ENCODE results near the gene MCC. TPM values are rescaled to one million over a fixed set of nuclear protein-coding genes. Genes with fewer than 3 reads are reported as not detected.

The MCC gene
- total RNA-seq, 2 experiments from 2014 or later = 4.0 to 4.1 TPM

DNA sequence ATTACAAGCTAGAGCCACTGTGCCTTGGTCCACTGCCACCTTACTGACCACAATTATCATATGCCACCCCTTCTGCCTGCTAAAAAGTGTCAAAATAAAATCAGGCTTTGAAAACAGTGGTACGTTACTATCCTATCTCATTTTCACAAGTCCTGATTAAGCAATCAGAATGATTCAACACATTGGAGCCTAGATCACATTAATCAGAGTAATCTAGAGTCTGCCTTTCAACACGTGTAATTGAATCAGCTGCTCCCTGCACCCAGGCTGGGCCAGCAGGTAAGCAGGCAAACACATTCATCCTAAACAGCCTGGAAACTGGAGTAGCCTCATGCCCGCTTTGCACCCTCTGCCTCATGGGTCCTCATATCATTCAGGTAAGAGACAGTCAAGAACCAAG is 325.5 kb downstream of the MCC start:
- Mint-ChIP-seq H3K27me3 (no peaks in the 10 kb centered on the region), H3K4me3 (no peak overlapping the region), H3K4me1 (ENCODE audit: low read depth) (peaks cover 8% of the 10 kb centered on the region), H3K9me3 (no peaks in the 10 kb centered on the region), H3K27ac (no peak overlapping the region), H3K36me3 (no peaks in the 10 kb centered on the region)
- ChIA-PET POLR2A (no interaction called here), CTCF (no interaction called here)
- intact Hi-C loops (cut with micrococcal nuclease) = no loop called here
- no peak for DNase-seq

DNA sequence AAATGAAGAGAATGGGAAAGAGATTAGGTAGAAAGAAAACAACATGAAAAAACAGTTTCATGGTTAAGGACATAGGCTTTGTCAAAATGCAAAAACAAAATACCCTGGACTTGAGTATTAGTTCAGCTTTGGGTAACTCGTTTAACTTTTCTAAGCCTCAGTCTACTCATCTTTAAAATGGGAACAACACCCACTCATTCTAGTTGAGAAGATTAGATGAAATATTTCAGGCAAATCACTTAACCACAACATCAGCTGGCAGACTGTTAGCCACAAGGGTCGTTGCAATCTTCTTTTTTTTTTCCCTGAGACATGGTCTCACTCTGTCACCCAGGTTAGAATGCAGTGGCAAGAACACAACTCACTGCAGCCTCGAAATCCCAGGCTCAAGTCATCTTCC is 326.0 kb downstream of the MCC start:
- no peak overlapping the region for H3K4me3 Mint-ChIP-seq
- H3K4me1 Mint-ChIP-seq (ENCODE audit: low read depth) = peaks cover 8% of the 10 kb centered on the region
- intact Hi-C loops (cut with micrococcal nuclease) = no loop called here
- H3K36me3 Mint-ChIP-seq = no peaks in the 10 kb centered on the region
- H3K9me3 Mint-ChIP-seq = no peaks in the 10 kb centered on the region
- no peaks in the 10 kb centered on the region for H3K27me3 Mint-ChIP-seq
- POLR2A ChIA-PET = no interaction called here
- H3K27ac Mint-ChIP-seq = no peak overlapping the region
- DNase-seq = no peak
- CTCF ChIA-PET = no interaction called here

- H3K27me3 Mint-ChIP-seq = no peaks in the 10 kb centered on the region
- H3K36me3 Mint-ChIP-seq = no peaks in the 10 kb centered on the region
- intact Hi-C loops (cut with micrococcal nuclease) = no loop called here
- ChIA-PET POLR2A (no interaction called here), CTCF (no interaction called here)
- H3K4me1 Mint-ChIP-seq (ENCODE audit: low read depth) = peaks cover 8% of the 10 kb centered on the region
- no peak overlapping the region for H3K27ac Mint-ChIP-seq
- H3K4me3 Mint-ChIP-seq = no peak overlapping the region
- no peaks in the 10 kb centered on the region for H3K9me3 Mint-ChIP-seq
- no peak for DNase-seq
Observed at GRCh38 chr5:113161806-113162205, 326.4 kb downstream of the MCC start.

DNA sequence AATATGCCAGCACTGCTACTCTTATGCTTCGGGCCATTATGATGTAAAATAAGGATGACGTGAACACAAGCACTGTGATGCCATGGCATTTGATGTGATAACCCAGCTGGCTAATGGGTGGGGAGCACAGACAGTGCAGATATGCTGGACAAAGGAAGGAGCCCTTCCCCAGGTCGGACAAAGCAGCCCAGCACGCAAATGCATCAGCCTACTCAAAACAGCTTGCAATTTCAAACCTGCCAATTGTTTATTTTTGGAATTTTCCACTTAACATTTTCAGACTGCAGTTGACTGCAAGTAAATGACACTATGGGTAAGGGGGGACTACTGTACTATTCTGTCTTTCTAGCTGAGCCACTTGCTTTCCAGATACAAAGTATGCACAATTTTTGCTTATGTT is 330.4 kb downstream of the MCC start:
- Mint-ChIP-seq H3K27ac (no peak overlapping the region), H3K36me3 (no peaks in the 10 kb centered on the region), H3K4me1 (ENCODE audit: low read depth) (peaks cover 5% of the 10 kb centered on the region), H3K4me3 (no peak overlapping the region), H3K27me3 (no peaks in the 10 kb centered on the region), H3K9me3 (no peaks in the 10 kb centered on the region)
- ChIA-PET POLR2A (no interaction called here), CTCF (no interaction called here)
- no peak for DNase-seq
- intact Hi-C loops (cut with micrococcal nuclease) = no loop called here

- H3K27ac Mint-ChIP-seq = no peak overlapping the region
- H3K9me3 Mint-ChIP-seq = no peaks in the 10 kb centered on the region
- no peak overlapping the region for H3K4me3 Mint-ChIP-seq
- H3K27me3 Mint-ChIP-seq = no peaks in the 10 kb centered on the region
- no peaks in the 10 kb centered on the region for H3K4me1 Mint-ChIP-seq (ENCODE audit: low read depth)
- CTCF ChIA-PET = no interaction called here
- no peak for DNase-seq
- intact Hi-C loops (cut with micrococcal nuclease) = no loop called here
- H3K36me3 Mint-ChIP-seq = no peaks in the 10 kb centered on the region
- POLR2A ChIA-PET = no interaction called here
Observed at GRCh38 chr5:113156271-113156877, 331.9 kb downstream of the MCC start.

DNA sequence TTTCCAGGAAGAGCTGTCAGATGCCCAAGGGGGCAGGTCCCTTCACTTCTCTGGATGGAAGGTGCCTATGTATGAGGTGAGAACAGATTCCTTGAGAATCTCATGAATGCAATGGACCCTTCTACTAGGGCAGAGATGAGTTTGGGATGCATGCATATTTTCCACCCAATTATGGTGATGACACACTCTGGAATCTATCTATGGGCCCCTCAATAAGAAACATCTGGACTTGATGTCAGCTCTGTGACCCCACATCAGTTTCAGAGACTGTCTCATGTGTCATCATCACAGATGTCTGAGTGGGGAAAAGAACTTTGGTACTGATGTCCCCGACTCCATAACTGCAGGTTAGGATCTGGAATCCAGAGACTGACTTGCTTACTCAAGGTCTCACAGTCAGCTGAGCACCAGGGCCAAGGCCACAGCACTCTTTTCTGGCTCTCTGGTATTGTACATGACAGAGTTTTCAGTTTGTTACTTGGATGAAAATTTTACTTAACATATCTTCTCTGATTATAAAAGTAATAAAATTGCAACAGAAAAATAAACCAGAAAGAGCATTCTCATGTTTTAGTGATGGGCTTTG is 334.6 kb downstream of the MCC start:
- Mint-ChIP-seq H3K9me3 (no peaks in the 10 kb centered on the region), H3K4me3 (no peak overlapping the region), H3K27ac (no peak overlapping the region), H3K4me1 (ENCODE audit: low read depth) (no peaks in the 10 kb centered on the region), H3K27me3 (no peaks in the 10 kb centered on the region), H3K36me3 (no peaks in the 10 kb centered on the region)
- intact Hi-C loops (cut with micrococcal nuclease) = no loop called here
- ChIA-PET CTCF (no interaction called here), POLR2A (no interaction called here)
- no peak for DNase-seq

DNA sequence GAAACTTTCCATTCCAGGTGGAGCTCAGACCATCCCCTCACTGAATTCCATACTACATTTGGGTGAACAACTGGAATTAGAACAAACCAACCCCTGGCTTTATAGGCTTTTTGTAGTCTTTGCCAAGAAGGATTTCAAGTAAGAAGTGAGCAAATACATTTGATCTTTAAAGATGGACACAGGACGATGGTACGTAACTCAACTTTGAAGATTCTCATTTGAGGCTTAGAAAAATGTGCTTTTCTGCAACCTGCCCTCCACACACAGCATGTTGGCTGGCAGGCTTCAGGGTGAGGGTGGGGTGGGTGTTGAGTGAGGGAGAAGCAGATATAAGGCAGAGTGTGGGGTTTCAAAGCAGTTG is 335.9 kb downstream of the MCC start:
- H3K4me1 Mint-ChIP-seq (ENCODE audit: low read depth) = no peaks in the 10 kb centered on the region
- no peaks in the 10 kb centered on the region for H3K36me3 Mint-ChIP-seq
- no peak for DNase-seq
- H3K9me3 Mint-ChIP-seq = no peaks in the 10 kb centered on the region
- intact Hi-C loops (cut with micrococcal nuclease) = no loop called here
- no peak overlapping the region for H3K27ac Mint-ChIP-seq
- ChIA-PET CTCF (no interaction called here), POLR2A (no interaction called here)
- no peaks in the 10 kb centered on the region for H3K27me3 Mint-ChIP-seq
- H3K4me3 Mint-ChIP-seq = no peak overlapping the region

DNA sequence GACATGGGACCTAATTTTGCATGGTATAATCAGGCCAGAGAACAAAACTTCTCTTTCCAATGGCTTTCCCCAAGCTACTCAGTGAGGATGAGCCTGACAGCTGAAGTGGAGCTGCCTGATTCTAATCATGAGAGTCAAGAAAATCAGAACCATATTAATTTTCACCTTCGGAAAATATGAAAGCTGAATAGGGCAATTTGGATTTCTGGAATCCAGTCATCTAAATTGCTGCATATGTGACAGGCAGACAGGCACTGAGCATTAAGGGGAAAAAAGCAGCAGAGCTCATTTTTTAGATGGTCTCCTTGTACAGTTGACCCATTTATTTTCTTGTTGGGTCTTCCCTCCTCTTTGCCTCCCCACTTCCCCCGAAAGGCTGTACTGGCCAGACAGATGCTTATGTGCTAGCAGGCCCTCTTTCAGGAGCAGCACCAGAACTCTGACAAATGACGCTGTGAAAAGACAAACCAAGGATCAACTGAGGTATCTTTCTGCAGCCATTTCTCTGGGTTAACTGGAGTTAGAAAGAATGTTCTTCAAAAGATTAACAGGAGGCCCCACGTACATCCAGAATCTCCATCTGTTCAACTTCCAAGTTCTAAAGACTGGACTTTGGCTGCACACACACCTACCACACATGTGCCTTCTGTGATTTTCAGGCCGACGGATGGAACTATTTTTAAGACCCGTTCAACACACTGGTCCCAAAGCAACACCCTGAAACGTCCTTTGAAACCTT is 336.4 kb downstream of the MCC start:
- no peak for DNase-seq
- POLR2A ChIA-PET = no interaction called here
- Mint-ChIP-seq H3K27me3 (no peaks in the 10 kb centered on the region), H3K4me3 (no peak overlapping the region), H3K9me3 (no peaks in the 10 kb centered on the region), H3K36me3 (no peaks in the 10 kb centered on the region), H3K27ac (no peak overlapping the region), H3K4me1 (ENCODE audit: low read depth) (no peaks in the 10 kb centered on the region)
- CTCF ChIA-PET = no interaction called here
- intact Hi-C loops (cut with micrococcal nuclease) = no loop called here

GRCh38 chr5:113150821-113151220 is 337.4 kb downstream of the MCC start:
- intact Hi-C loops (cut with micrococcal nuclease) = no loop called here
- H3K27ac Mint-ChIP-seq = no peak overlapping the region
- no peaks in the 10 kb centered on the region for H3K4me1 Mint-ChIP-seq (ENCODE audit: low read depth)
- H3K27me3 Mint-ChIP-seq = no peaks in the 10 kb centered on the region
- no peaks in the 10 kb centered on the region for H3K9me3 Mint-ChIP-seq
- no peaks in the 10 kb centered on the region for H3K36me3 Mint-ChIP-seq
- POLR2A ChIA-PET = no interaction called here
- CTCF ChIA-PET = no interaction called here
- no peak for DNase-seq
- H3K4me3 Mint-ChIP-seq = no peak overlapping the region

GRCh38 chr5:113150221-113150620 is 338.0 kb downstream of the MCC start:
- no peak for DNase-seq
- POLR2A ChIA-PET = no interaction called here
- H3K27ac Mint-ChIP-seq = no peak overlapping the region
- H3K4me3 Mint-ChIP-seq = no peak overlapping the region
- no peaks in the 10 kb centered on the region for H3K4me1 Mint-ChIP-seq (ENCODE audit: low read depth)
- no peaks in the 10 kb centered on the region for H3K9me3 Mint-ChIP-seq
- H3K27me3 Mint-ChIP-seq = no peaks in the 10 kb centered on the region
- CTCF ChIA-PET = no interaction called here
- intact Hi-C loops (cut with micrococcal nuclease) = no loop called here
- no peaks in the 10 kb centered on the region for H3K36me3 Mint-ChIP-seq

- intact Hi-C loops (cut with micrococcal nuclease) = no loop called here
- no peak for DNase-seq
- Mint-ChIP-seq H3K4me1 (ENCODE audit: low read depth) (no peaks in the 10 kb centered on the region), H3K27me3 (no peaks in the 10 kb centered on the region), H3K9me3 (no peaks in the 10 kb centered on the region), H3K4me3 (no peak overlapping the region), H3K27ac (no peak overlapping the region), H3K36me3 (no peaks in the 10 kb centered on the region)
- ChIA-PET CTCF (interaction anchor here (1.5 kb wide), 1 partner anchor 465 kb away, joined by 3 read pairs; no protein-coding TSS in a partner anchor), POLR2A (no interaction called here)
Observed at GRCh38 chr5:113147537-113147936, 340.7 kb downstream of the MCC start.

DNA sequence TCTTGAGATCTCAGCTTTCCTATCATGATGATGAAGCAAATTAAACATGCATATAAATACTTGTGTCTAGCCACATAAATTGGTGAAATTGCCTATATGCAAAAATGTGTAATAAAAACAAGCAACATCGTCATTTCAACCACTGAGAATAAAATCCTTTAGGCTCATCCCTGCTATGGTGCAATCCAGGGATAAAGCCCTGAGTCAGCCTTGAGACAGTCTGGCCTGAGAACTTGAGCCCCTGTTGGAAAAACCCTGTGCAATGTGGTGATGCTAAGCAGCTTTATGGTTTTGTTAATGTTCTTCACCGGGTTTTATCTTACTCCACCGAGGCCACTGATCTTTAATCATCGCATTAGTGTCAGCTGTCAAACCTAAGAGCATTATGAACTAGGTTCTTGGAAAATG is 341.1 kb downstream of the MCC start:
- intact Hi-C loops (cut with micrococcal nuclease) = no loop called here
- Mint-ChIP-seq H3K27ac (no peak overlapping the region), H3K9me3 (no peaks in the 10 kb centered on the region), H3K4me3 (no peak overlapping the region), H3K36me3 (peaks cover 2% of the 10 kb centered on the region), H3K4me1 (ENCODE audit: low read depth) (no peaks in the 10 kb centered on the region), H3K27me3 (no peaks in the 10 kb centered on the region)
- CTCF ChIA-PET = interaction anchor here (1.5 kb wide), 1 partner anchor 465 kb away, joined by 3 read pairs; no protein-coding TSS in a partner anchor
- DNase-seq = no peak
- POLR2A ChIA-PET = no interaction called here

- Mint-ChIP-seq H3K36me3 (peaks cover 3% of the 10 kb centered on the region), H3K27me3 (no peaks in the 10 kb centered on the region), H3K4me3 (no peak overlapping the region), H3K9me3 (no peaks in the 10 kb centered on the region), H3K4me1 (ENCODE audit: low read depth) (no peaks in the 10 kb centered on the region), H3K27ac (no peak overlapping the region)
- POLR2A ChIA-PET = no interaction called here
- intact Hi-C loops (cut with micrococcal nuclease) = no loop called here
- CTCF ChIA-PET = interaction anchor here (1.1 kb wide), 1 partner anchor 150 kb away, joined by 3 read pairs; no protein-coding TSS in a partner anchor
- no peak for DNase-seq
Observed at GRCh38 chr5:113145757-113146387, 342.4 kb downstream of the MCC start.

Data from activated CD4-positive, alpha-beta memory T cell treated with anti-CD3 and anti-CD28 coated beads for 36 hours (primary cell).